ENCODE results near the gene SPIB. TPM values are rescaled to one million over a fixed set of nuclear protein-coding genes. Genes with fewer than 3 reads are reported as not detected.

Gene SPIB
- total RNA-seq, 2 donors from 2014 or later = not detected

DNA sequence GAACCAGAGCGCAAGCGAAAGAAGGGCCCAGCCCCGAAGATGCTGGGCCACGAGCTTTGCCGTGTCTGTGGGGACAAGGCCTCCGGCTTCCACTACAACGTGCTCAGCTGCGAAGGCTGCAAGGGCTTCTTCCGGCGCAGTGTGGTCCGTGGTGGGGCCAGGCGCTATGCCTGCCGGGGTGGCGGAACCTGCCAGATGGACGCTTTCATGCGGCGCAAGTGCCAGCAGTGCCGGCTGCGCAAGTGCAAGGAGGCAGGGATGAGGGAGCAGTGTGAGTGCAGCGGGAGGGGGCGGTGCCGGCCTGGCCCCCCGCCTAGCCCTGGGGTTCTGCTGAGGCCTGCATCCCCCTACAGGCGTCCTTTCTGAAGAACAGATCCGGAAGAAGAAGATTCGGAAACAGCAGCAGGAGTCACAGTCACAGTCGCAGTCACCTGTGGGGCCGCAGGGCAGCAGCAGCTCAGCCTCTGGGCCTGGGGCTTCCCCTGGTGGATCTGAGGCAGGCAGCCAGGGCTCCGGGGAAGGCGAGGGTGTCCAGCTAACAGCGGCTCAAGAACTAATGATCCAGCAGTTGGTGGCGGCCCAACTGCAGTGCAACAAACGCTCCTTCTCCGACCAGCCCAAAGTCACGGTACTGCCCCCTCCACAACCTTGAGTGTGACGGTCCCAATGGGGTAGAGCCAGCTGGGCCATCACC lies 40.4 kb upstream of the SPIB start:
- TF ChIP-seq CTCF (IDR thresholded peaks at IDR 0.05) = no peak
- H3K27me3 ChIP-seq = no peaks in the 10 kb centered on the region
- peaks cover 53% of the 10 kb centered on the region for H3K36me3 ChIP-seq
- DNase-seq (ENCODE audit: low spot score) = no peak
- H3K4me1 ChIP-seq = peaks cover 0 to 28% of the 10 kb centered on the region in 2 donors
- H3K27ac ChIP-seq = no peak overlapping the region
- H3K9me3 ChIP-seq = no peaks in the 10 kb centered on the region
- H3K4me3 ChIP-seq = no peak overlapping the region

- no peak for DNase-seq (ENCODE audit: low spot score)
- Histone ChIP-seq H3K27ac (no peak overlapping the region), H3K4me1 (peaks cover 0 to 33% of the 10 kb centered on the region in 2 donors), H3K27me3 (no peaks in the 10 kb centered on the region), H3K4me3 (no peak overlapping the region), H3K9me3 (no peaks in the 10 kb centered on the region), H3K36me3 (peaks cover 53% of the 10 kb centered on the region)
- TF ChIP-seq CTCF (IDR thresholded peaks at IDR 0.05) = no peak
These were observed 39.9 kb upstream of the SPIB start for GRCh38 chr19:50378863-50379236.

DNA sequence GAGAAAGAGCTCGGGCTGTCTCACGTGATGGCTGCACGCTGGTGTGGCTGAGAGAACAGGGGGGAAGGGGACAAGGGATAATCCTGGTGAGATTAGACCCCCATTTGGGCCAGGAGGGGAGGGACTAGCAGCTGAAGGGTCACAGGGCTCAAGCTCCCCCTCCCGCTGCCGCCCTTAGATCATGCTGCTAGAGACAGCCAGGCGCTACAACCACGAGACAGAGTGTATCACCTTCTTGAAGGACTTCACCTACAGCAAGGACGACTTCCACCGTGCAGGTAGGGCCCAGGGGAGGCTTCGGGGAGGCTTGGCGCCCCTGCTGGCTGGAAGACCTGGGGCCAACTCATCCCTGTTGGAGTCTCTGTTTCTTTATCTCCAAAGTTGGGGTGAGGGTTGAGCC lies 39.1 kb upstream of the SPIB start:
- H3K27ac ChIP-seq = no peak overlapping the region
- TF ChIP-seq CTCF (IDR thresholded peaks at IDR 0.05) = no peak
- H3K36me3 ChIP-seq = peaks cover 53% of the 10 kb centered on the region
- DNase-seq (ENCODE audit: low spot score) = no peak
- H3K9me3 ChIP-seq = no peaks in the 10 kb centered on the region
- H3K4me3 ChIP-seq = no peak overlapping the region
- no peaks in the 10 kb centered on the region for H3K27me3 ChIP-seq
- peaks cover 0 to 37% of the 10 kb centered on the region in 2 donors for H3K4me1 ChIP-seq

DNA sequence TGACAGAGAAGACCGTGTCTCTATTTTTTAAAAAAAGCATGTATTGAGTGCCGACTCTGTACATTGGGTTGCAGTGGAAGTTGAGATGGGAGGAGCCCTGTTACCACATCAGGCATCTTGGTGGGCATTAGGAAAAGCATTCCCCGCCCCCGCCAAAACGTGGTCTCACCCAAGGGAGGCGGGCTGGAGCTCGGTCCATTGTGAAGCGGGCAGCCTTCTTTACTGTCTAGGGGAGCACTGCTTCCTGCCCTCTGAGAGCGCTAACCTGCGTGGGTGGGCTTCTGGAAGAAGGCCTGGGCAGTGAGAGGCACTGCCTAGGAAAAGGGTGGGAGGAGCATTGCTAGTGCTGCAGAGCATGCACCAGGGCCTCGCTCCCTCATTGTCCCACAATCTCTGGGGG lies 38.6 kb upstream of the SPIB start:
- Histone ChIP-seq H3K9me3 (no peaks in the 10 kb centered on the region), H3K36me3 (peaks cover 53% of the 10 kb centered on the region), H3K27me3 (no peaks in the 10 kb centered on the region), H3K27ac (no peak overlapping the region), H3K4me3 (no peak overlapping the region), H3K4me1 (peaks cover 0 to 43% of the 10 kb centered on the region in 2 donors)
- TF ChIP-seq CTCF (IDR thresholded peaks at IDR 0.05) = no peak
- no peak for DNase-seq (ENCODE audit: low spot score)

DNA sequence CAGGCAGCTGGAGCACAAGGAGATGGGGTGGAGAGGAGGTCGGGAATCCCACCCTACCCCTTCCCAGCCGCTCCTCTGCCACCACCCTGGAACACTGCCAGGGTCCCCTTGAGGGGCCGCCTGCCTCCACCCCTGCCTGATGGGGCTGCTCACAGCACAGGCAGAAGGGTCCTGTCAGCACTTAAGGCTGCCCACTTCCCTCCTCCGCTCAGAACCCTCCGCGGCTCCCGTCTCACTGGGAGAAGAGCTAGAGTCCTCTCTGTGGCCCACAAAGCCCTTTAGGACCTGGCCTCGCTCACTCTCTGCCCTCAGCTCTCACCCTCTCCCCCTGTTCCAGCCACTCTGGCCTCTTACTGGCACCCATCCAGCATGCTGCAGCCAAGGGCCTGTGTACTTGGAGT lies 38.0 kb upstream of the SPIB start:
- DNase-seq (ENCODE audit: low spot score) = no peak
- Histone ChIP-seq H3K4me1 (peaks cover 0 to 46% of the 10 kb centered on the region in 2 donors), H3K9me3 (no peaks in the 10 kb centered on the region), H3K4me3 (no peak overlapping the region), H3K27me3 (no peaks in the 10 kb centered on the region), H3K36me3 (peaks cover 53% of the 10 kb centered on the region), H3K27ac (no peak overlapping the region)
- TF ChIP-seq CTCF (IDR thresholded peaks at IDR 0.05) = no peak
